NCI-H146 (cell line): ENCODE results near the gene ACKR1.
A peak's percentile ranks its signal among the peaks of the same experiment; 100 is the strongest.

Experiments
- DNase-seq: peaks from one replicate; lab custom pipeline; 2025; lab: John Stamatoyannopoulos, UW

The ACKR1 gene, protein sequence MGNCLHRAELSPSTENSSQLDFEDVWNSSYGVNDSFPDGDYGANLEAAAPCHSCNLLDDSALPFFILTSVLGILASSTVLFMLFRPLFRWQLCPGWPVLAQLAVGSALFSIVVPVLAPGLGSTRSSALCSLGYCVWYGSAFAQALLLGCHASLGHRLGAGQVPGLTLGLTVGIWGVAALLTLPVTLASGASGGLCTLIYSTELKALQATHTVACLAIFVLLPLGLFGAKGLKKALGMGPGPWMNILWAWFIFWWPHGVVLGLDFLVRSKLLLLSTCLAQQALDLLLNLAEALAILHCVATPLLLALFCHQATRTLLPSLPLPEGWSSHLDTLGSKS

DNA sequence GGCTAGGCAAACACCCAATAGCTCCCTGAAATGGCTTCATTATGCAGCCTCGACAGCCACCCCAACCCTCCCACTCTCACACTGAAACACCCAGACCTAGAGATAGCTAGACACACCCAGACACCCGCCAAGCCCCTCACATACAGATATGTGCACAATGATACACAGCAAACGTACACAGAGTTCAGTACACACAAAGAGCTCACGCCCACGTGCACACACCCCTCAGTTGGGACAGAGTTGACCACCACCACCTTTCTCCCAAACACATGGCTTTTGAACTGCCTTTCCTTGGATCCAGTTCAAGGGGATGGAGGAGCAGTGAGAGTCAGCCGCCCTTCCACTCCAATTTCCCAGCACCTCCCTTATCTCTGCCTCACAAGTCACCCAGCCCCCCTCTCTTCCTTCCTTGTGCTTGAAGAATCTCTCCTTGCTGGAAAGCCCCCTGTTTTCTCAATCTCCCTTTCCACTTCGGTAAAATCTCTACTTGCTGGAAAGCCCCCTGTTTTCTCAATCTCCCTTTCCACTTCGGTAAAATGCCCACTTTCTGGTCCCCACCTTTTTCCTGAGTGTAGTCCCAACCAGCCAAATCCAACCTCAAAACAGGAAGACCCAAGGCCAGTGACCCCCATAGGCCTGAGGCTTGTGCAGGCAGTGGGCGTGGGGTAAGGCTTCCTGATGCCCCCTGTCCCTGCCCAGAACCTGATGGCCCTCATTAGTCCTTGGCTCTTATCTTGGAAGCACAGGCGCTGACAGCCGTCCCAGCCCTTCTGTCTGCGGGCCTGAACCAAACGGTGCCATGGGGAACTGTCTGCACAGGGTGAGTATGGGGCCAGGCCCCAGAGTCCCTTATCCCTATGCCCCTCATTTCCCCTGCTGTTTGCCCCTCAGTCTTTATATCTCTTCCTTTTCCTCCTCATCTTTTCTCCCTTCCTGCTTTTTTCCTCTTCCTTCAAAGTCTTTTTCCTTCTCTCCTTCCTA, at the start of gene ACKR1:
ACKR1 (plus strand) TSS at position 715 of the 981 bp plus-strand sequence; CDS start at position 800, 85 bp downstream.
- DNase-seq: no peak

DNA sequence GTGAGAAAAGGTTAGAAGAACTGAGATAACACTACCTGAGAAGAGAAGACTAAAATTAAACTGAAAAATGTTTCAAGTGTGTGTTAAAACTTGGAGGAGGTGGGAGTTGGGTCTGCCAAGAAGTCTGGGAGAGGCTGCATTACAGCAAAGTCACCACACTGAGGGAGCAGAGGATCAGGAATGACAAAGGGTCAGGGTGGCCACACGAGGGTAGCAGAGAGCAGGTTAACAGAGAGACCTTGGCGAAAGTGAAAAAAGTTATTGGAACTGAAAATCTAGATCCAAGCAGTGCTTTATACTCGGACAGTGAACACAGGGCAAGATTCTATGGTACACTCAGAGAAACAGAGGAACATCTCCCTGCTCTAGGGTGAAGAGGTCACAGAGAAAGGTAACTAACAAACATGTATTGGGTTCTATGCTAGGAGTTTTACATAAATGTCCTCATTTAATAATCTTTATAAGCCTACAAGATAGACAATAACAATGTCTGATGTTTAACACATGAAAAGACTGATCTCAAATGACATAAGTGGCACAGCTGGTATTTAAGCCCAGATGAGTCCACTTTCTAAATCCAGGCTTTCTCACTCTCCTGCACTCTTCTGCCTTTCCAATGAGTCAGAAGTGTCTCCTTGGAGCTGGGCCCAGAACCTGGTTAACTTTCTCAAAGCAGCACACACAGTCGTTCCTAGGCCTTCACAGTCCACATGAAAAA, 43.5 kb upstream of the ACKR1 start:
- peak; percentile 20 for DNase-seq

DNA sequence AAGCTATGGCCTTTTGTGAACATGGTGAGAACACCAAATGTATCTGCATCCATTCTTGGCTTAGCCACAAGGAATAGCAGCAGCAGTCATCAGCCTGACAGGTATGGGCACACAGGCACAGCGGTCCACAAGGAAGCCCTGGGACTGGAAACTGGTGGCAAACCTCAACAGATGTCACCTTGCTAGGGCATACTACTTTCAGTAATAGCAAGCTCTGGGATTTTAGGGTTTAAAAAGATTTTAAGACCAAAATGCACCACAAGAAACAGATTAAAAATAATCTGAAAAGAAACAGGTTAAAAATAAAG, 43.0 kb upstream of the ACKR1 start:
- DNase-seq: no peak

DNA sequence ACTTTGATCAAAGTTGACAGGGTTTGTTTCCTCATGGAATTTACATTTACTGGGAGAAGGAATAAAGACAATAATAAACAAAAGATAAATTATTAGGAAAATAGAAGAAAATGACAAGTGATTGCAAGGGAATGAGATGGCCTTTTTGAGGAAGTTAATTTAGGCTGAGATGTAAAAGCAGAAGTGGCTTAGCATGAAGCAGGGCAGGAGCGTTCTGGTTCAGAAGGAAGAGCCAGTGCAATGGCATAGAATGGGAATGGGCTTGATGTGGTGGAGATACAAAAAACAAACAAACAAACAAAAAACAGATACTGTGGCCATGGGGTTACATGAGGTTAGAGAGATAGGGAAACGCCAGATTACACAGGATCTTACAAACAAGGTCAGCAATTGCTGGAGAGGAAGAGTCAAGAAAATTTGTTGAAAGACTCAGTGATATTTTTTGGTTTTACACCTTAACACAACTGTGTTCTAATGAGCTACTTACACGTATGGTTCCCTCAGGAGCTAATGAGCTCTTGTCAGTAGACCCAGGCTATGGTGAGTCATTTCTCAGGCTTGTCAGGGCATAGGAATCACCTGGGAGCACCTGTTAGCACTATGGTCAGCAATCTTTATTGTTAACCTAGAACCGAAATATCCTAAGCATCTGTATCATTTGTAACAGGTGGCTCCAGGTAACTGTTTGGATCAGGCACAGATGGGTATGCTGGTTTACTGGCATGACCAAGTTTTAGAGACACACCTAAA, 42.0 kb upstream of the ACKR1 start:
- DNase-seq: no peak

DNA sequence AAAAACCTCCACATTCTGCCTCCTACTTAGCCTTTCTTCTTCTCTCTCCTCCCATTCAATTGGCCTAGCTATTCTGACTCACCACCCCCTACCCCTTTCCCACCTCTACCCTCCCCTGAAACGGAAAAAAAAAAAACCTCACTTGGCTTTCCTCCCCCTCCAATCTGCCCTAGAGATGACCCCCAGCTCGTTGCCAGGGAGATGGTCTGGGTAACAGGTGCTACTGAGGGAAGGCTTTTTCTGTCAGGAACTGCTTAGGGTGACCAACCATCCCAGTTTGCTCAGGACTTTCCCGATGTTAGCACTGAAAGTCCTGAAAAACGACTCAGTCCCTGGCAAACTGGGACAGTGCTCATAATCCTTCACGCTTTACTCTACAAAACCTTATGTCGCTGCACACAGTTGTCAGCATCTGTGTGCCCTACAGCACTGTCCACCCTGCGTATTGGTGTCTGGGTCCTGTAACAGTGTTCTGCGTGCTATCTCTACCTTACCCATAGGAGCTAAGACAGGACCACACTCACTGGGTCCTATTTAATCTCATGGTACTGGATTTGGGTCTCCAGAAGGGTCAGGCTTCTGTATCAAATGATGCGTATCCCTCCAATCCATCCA, 41.0 kb upstream of the ACKR1 start:
- DNase-seq: no peak

DNA sequence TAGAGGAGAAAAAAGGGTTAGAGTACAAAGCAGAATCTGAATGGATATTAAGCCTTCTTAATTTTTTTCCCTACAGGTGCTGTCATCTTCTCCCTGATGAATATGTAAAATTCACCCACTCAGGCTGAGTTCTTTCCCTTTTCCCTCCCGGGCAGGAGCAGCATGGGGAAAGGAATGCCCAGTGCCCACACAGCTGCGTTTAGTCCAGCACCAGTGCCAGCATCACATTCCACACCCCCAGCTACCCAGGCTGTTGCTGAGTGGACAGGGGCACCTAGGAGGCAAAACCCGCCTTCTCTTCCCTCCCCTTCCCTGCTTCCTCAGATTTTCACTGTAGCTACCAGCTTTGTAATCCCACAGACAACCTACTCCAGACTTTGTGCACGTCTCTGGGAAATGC, 36.6 kb upstream of the ACKR1 start:
- no peak for DNase-seq

DNA sequence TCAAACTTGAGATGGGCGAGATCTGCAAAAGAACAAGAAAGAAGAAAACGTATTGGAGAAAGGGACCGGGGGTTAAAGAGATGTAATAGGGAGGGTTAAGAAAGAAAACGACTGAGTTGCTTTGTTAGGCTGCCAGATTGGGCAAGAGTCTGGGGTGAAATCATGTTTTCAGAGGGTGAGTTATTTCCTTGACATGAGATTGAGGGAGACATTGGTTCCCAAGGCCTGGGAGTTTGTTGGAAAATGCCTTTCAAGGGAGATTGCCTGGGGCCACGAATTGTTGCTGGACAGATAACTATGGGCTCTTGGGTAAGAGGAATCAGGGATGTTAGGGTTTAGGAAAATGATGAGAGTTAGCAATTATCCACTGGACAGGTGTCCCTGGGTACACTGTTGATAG, 34.0 kb upstream of the ACKR1 start:
- no peak for DNase-seq

DNA sequence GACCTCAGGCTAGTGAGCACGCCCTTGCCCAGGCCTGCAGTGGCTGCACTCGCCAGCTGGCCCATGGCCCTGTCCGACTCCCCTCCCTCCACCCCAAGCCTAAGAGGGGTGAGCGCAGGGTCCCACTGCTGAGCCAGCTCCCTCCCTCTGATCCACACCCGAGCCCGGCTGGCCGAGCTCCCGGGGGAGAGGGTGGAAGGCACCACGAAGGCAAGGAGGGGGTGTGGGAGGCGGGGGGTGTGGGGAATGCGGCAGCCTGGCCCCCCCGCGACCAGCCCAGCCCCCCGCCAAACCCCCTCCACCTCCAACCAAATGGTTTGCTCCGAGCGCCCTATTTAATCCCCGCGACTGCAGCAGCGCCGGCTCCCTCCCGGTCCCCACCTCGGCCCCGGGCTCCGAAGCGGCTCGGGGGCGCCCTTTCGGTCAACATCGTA, 33.4 kb upstream of the ACKR1 start, which contains the start of gene CADM3:
CADM3 (plus strand) TSS at position 362 of the 434 bp plus-strand sequence. CDS start 151 bp downstream, outside the sequence.
- no peak for DNase-seq

DNA sequence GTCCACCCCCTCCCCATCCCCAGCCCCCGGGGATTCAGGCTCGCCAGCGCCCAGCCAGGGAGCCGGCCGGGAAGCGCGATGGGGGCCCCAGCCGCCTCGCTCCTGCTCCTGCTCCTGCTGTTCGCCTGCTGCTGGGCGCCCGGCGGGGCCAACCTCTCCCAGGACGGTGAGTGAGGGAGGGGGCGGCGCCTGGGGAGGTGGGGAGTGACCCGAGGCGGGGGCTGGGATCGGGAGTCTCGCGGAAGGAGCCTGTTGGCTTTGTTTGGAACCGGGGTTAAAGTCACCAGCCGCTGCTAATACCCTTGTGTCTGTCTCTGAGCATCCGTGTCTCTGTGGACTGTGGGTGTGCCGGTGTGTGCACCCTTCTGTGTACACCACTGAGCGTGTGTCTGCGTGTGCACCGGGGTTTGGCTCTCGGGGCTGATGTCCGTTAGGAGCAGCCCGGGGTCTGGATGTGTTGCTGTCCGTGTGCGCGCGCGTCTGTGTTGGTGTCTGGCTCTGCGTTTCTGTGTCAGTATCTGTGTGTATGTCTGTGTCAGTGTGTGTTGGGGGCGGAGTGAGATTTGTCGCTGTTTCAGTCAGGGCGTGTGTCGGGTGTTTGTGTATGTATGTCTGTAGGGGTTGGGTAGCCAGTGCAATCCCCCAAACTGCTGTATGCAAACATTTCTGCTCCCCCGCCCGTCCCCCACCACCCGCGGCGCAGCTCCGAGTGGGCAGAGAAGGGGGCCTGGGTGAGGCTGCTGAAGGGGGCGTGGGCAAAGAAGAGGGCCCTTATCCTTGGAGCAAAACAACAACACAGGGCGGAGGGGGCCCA, 32.8 kb upstream of the ACKR1 start:
- DNase-seq: no peak

DNA sequence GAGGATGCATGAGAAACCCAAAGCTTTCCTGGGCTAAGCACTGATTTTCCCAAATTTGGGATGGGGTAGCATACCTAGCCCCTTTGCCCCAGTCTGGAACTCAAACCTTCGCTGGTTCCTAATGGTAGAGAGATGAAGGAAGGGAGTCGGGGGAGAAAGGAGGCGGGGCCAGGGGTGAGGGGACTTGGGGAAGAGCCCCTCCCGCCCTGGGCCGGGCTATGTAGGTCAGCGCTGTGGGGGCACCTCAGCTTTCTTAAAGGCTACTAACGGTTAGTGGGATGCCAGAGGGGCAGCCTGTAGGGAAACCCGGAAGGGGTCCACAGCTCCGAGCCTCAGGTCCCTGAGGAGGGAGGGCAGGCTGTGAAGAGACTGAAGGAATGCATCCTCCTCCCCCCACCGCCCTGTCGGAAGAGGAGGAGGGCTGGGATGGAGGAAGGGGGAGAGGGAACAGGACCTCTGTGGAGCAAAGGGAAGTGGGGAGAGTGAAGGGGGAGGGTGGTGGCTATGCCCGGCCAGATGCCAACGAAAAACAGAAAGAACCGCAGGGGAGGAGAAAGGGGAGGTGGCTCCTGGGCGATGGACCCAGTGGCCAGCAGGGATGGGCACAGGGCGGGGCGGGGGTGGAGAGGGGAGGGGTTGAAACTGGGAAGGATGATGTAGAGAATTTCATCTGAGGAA, 31.9 kb upstream of the ACKR1 start:
- DNase-seq: no peak

DNA sequence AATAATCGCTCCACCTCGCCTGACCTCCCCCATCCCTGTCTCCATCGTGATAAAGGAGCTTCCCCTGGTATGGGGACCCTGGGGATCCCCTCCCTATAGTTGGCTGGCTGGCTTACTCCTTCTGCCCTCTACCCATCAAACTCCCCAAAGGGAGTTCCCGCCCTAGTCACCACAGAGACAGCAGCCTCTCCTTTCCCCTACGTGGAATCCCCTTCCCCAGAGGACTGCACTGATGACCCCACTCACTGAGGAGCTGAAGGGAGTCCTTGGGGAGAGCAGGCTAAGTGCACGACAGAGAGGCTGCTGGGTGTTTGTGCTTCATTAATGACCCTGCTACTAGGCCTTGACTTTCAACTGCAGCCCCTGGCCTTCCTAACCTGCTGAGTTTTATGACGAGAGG, 31.4 kb upstream of the ACKR1 start:
- no peak for DNase-seq

DNA sequence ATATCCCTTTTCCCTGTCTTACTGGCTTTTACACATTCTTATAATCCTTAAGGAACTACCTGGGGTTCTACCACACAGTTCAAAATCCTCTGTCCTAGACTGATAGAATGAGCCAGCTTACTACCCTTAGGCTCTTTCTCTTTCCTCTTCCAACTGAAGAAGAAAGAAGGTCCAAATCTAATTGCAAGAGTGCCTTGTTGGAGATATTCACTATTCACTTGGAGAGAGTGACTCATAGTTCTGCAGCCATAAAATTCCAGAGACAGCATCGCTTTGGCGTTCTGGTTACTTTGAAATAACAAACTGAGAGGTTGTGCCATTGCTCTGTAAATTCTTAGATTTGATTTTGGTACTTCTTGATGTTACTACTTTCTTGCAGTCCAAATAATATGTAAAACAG, 29.1 kb upstream of the ACKR1 start:
- DNase-seq: no peak

DNA sequence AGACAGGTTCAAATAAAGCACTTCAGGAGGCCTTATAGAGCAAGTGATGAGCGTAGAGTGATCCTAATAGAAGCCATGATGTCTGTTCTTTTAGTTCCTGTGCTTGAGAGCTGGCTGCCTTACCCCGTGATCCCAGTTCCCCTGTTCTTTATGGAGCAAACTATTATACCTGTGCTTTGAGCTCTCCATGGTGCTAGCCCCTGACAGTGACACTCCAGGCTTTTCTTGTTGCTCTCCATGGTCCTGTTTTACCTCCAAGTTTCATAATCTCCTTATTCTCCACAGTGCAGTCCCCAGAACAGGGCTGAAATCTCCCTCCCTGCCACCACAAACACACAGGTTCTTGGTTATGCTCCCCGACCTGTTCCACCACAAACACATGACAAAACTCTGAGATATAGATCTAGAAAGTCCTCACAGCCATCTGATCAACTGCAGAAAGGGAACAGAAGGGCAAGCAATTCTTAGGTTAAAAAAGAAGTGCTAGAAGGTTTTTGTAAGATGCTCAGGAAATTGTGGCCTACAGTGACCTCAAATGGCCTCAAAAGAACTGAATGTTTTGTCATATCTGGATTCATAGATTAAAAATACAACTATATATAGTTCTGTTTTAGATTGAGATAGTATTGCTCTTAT, 27.3 kb upstream of the ACKR1 start:
- DNase-seq: no peak

DNA sequence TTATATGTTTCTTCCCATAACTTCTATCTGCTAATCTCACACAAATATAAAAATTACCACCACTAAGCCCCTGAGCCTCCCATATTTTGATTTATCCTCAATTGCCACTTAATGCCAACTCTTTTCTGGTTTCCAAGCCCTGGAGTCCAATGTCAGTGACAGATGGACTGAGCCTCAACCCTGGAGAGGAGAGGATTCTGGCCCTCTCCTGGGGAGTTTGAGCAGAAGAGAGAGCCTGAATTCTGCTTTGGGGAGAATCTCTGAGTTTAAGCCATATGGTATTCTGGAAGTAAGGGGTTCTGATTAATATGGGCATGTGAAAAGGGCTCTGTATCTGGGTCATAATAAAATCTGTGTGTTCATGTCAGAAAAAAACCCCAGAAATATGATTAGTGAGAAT, 24.8 kb upstream of the ACKR1 start:
- no peak for DNase-seq

DNA sequence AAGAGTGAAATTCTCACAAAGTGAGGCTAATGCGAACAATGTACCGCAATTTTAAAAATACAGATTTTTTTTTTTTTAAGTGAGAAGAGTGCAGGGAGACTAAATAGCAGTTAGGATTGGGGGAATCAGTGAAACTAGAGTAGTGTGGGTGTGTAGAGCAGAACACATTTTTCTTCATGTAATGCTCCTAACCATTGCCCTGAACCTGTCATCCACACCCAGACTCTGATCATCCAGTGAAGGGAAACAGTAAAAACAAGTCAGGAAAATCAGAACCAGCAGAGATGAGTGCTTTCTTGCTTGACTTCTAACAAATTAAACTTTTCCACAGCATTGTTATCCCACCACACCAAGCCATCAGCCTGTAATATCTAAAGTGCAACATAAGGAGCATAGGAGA, 24.2 kb upstream of the ACKR1 start:
- DNase-seq: no peak

DNA sequence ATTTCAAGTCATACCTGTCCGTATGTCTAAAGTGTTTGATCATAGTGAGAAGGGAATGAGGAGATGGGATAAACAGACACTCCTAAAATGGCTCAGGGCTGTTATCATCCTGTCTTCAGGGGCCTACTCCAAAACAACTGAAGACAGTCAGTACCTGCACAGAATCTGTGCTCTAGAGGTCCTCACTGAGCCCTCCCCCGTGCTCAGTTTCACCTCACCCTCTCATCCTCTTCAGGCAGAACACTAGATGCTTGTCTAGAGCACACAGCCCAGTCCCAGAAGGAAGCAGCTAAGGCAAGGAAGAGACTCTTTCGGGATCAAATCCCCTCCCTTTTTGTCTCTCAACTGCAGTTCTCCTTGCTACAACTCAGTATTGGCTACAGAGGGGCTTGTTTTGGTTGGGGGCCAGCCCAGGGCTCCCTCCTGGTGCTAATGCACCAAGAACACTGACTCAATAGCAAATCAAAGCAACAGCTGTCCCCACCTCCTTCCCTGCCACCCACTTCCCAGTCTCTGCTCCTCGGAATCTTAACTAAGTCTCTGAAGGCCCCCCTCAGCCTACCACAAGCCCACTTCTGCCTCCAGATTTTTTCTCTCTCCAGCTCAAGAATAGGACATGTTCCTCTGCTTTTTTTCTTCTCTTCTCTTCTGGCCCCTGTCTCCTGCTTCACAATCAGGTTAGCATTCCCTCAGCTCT, 23.2 kb upstream of the ACKR1 start:
- no peak for DNase-seq

DNA sequence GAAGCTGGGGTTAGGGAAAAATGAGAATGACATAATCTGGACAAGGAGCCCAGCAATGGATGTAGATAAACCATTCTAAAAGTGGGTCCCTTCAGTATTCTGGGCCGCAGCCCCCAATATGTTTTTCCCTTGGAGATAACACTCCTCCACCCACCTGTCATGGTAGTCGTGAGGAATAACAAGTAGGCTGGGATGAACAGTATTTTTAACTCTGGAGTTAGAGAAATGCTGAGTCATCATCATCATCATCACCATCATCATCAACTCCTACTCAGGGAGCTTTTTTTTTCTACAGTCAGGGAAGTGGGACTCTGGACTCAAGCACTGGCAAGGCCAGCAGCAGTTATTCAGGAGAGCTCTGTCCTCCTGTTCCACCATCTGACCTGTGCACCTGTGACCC, 20.5 kb upstream of the ACKR1 start:
- no peak for DNase-seq

DNA sequence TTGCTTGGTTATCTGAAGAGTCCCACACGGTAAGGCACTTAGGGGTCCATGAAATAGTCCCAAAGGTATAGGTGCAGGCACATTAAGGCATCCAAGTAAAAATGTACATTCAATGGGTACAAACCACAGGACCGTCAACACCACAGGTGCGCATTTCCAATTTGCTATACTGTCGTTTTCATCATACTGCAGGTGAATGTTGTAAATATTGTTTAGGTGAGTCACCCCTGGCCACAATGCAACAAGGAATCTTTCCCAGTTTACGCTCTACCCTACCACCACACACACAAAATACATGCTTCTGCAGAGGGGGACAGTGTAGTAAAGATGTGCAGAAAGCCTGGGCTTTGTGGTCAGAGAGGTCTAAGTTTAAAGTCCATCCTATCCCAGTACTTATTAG, 19.6 kb upstream of the ACKR1 start:
- DNase-seq: no peak

DNA sequence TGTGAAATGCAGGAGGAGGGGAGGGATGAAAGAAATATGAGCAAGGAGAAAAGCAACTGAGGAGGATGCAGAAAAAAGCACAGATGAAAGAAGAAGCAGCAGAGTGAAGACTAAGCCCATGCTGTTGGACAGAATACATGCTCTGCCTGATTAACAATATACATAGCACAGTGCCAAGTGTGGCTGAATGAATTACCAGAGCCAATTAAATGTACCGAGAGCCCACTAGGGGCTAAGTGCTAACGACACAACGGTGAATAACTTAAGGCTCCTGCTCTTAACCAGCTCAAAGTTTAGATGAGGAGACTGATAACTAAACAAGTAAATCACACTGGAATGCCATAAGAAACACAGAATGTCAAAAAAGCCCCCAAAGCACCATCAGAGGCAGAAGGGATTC, 17.6 kb upstream of the ACKR1 start:
- no peak for DNase-seq
